ENCODE results near the gene ALDH6A1.

DNA sequence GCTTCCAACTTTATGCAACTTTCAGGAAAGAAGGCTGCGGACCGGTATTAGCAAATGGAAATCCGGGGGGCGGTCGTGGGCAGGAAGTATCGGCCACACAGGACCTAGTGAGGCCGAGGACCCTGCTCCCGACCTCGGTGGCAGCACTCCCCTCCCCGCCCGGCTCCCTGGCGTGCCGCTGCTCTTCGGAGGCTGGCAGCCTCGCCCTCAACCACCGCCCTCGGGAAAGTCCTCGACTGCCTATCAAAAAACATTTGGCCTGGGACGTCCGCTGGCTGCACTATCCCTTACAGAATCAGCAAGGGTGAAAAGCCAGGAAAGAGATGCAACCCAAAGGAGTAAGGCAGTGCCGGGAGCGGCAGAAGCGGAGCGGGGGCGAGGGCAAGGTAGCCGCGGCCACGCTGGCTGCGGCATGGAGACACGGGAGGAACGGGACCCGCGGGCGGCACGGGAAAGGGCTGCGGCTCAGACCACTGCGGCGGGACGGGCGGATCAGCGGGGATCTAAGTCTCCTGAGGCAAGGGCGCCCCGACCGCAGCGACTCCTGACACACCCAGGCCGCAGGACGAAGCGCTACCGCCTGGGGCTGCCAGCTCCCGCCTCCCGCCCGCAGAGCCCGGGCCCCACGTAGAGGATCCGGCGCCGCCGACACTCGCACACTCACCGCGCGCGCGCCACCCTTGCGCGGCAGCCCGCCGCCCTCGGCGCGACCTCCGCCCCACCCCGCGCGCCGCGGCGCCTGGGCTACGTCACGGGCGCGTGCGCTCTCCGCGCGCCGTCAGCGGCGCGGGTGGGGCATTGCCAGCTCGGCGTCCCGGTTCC lies 65.5 kb downstream of the ALDH6A1 start, which contains the start of the genes BBOF1 and ENTPD5:
- TF ChIP-seq POLR2A (IDR thresholded peaks at IDR 0.05): peak in 3 of 4 donors; percentile 86 to 93 (median 88)
- TF ChIP-seq, protein P1, sequence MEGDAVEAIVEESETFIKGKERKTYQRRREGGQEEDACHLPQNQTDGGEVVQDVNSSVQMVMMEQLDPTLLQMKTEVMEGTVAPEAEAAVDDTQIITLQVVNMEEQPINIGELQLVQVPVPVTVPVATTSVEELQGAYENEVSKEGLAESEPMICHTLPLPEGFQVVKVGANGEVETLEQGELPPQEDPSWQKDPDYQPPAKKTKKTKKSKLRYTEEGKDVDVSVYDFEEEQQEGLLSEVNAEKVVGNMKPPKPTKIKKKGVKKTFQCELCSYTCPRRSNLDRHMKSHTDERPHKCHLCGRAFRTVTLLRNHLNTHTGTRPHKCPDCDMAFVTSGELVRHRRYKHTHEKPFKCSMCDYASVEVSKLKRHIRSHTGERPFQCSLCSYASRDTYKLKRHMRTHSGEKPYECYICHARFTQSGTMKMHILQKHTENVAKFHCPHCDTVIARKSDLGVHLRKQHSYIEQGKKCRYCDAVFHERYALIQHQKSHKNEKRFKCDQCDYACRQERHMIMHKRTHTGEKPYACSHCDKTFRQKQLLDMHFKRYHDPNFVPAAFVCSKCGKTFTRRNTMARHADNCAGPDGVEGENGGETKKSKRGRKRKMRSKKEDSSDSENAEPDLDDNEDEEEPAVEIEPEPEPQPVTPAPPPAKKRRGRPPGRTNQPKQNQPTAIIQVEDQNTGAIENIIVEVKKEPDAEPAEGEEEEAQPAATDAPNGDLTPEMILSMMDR (IDR thresholded peaks at IDR 0.05): peak in 4 of 6 experiments; percentile 36 to 74 (median 48)
